ENCODE measurements around the gene ADCY9.
"Not testable (repeated sequence)": the region's sequence is repeated elsewhere in the genome, so short reads cannot be mapped to it uniquely, and the experiment has no call there.

Gene ADCY9

DNA sequence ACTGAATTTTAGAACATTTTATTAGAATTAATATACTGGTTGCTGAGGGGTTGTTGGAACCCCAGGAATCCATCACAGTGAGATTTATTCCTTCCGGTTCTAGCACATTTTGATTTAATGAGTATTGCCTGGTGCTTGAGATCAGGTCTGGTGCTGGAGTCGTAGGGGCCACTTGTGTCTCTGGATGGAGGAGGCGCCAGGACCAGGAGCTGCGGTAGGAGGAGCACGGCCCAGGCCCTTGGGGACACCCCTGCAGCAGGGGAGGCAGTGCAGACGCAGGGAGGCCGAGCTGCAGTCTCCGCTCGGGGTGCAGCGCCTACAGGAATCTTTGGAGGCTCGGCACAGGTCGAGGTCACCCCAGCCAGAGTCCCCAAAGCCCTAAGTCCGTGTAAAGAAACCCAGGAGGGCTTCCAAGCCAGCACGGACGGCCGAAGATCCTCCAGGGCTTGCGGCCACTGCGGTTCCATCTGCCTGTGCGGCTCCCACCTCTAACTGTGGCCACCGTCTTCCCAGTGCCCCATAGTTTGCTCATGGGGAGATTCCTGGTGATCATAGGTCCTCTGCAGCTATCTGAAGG, 169.6 kb downstream of the ADCY9 start:
- no peak for DNase-seq

DNA sequence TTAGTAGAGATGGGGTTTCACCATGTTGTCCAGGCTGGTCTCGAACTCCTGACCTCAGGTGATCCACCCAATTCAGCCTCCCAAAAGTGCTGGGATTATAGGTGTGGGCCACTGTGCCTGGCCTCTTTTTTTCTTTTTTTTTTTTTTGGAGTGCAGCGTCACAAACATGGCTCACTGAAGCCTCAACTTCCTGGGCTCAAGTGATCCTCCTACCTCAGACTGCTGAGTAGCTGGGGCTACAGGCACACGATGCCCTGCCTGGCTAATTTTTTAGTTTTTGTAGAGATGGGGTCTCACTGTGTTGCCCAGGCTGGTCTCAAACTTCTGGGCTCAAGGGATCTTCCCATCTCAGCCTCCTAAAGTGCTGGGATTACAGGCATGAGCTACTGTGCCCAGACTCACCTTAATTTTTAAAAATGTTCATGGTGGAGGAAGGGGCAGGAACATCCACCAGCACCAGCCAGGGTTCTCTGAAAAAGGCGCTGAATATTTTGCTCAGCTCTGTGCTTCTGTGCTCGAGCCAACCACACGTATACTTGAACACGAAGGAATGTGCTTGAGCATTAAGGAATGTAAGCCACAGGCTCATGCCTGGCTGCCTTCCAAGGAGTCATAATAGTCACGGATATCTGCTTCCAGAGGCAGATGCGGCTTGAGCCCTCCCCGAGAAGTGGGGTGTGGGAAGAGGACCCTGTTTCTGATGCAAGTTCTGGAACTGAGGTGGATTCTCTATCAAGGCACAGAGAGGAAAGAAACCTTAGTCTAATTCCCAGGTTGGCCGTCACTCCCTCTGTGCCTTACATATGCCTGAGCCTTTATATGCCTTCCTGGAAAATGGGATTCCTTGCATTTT, 170.3 kb downstream of the ADCY9 start:
- peak; percentile 34 for DNase-seq

DNA sequence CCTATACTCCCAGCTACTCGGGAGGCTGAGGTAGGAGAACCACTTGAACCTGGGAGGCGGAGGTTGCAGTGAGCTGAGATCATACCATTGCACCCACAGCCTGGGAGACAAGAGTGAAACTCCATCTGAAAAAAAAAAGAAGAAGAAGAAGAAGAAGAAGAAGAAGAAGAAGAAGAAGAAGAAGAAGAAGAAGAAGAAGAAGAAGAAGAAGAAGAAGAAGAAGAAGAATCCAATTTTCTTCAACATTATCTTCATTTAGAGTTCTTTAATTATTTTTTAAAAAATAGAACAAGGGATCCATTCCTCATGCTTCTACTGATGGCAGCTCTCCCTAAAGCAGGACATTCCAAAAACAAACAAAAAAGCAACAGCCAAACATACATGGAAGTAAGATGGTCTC, 171.8 kb downstream of the ADCY9 start:
- DNase-seq, result not testable (repeated sequence)

DNA sequence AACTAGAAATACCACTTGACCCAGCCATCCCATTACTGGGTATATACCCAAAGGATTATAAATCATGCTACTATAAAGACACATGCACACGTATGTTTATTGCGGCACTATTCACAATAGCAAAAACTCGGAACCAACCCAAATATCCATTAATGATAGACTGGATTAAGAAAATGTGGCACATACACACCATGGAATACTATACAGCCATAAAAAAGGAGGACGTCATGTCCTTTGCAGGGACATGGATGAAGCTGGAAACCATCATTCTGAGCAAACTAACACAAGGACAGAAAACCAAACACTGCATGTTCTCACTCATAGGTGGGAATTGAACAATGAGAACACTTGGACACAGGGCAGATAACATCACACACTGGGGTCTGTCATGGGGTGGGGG, 174.1 kb downstream of the ADCY9 start:
- DNase-seq, result not testable (repeated sequence)

DNA sequence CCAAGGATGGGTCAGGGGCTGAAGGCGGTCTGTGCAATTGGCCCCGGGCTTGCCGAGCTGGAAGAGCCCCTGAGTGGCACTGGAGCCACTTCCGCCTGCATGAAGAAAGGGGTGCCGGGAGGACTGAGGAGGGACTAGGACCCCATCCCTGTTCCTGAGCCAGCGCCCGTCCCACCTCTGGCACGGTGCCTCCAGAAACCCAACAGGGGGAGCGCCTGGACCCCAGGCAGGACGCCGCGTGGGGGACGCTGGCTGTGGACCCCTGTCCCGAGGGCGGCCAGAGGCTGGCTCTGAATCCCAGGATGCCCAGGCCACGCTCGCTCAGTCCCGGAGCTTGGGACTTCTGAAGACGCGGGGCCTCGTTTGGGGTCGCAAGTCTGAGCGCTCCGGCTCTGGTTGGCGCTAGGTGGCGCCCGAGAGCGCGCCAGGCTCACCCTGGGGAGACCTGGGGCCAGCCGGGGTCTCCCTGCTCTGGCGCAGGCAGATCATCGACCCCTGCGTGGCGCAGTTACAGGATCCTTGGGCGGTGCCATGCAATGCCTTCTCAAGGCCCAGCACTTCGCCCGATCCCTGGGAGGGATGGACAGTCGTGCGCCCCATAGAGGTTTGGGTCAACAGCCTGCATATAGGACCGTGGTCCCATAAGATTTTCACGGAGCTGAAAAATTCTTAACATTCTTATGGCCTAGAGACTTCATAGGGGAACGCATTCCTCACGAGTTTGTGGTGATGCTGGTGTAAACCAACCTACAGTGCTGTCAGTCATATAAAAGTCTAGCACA, 177.2 kb downstream of the ADCY9 start:
- DNase-seq, result no peak

DNA sequence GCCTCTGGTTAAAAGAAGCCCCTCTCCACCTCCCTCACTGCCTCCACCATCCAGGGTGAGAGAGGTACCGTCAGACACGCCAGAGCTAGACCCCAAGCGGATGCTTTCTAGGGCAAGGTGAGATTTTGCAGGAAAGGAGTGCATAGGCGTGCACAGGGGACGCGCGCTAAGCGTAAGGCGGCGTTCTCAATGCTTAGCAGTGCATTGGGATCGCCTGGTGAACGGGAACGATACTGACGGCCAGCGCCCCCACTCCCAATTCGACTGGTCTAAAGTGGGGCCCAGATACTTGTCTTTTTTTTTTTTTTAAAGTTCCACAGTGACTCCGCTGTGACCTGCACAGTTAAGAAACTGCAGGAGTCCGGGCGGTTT, 177.8 kb downstream of the ADCY9 start:
- DNase-seq, result no peak

DNA sequence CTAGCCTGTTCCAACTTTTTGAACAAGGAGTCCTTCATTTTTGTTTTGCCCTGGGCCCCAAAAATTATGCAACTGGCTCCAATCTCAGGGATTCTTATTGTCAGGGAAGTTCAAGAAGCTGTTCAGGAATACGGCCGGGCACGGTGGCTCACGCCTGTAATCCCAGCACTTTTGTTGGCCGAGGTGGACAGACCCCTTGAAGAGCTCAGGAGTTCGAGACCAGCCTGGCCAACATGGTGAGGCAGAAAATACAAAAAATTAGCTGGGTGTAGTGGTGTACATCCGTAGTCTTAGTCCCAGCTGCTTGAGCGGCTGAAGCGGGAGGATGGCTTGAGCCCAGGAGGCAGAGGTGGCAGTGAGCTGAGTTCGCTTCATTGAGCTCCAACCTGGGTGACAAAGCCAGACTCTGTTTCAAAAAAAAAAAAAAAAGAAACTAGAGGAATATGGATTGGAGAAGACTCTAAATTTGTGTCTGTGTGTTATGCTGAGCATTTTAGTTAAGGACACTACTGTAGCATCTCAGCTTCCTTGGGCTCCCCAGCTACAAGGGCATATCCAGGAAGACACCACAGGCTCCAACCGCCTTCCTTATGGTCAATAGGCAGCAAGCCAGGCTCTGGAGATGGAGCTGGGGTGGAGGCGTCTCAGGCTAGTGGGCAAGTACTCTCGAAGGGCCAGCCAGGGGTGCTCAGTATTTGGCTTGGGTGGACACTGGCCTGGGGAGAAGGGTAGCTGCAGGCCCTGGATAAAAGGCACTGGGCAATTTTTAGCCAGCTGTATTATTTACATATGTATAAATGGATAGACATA, 179.0 kb downstream of the ADCY9 start:
- no peak for DNase-seq

DNA sequence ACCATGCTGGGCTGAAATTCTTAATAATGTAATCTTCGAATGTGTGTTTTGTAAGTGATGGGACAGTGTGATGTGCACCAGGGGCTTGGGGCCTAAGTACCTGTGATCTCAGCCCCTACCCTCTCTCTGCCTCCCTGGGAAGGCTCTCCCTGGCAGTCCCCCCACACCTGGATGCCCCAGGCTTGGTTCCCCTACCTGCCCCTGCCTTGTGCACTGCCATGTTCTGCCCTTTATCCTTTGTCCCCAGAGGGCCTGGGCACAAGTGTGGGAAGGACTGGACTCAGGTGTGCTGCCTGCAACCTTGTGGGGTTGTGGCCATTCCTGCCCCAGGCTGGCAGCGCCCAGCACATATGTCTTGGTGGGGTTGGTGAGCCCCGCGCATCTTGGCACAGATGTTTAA, 180.3 kb downstream of the ADCY9 start:
- DNase-seq, result no peak

DNA sequence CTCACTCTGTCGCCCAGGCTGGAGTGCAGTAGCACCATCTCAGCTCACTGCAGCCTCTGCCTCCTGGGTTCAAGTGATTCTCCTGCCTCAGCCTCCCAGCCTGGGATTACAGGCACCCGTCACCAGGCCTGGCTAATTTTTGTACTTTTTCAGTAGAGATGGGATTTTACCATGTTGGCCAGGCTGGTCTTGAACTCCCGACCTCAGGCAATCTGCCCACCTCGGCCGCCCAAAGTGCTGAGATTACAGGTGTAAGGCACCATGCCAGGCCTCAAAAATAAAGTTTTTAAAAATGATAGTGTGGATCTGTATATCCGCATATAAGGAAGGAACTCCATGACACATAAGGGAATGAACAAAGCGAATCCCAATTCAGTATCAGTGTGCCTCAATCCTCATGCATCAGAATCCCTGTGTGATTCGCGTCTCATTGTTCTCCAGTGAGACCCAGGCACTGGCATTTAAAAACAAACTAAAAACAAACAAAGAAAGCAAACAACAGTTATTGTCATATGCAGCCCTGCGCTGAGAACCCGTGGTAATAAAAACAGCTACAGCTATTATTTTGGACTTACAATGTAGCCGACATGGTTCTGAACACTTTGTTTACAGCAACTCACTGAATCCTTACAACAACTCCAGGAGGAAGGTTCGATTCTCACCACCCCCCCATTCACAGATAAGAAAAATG, 181.6 kb downstream of the ADCY9 start:
- DNase-seq, result no peak

DNA sequence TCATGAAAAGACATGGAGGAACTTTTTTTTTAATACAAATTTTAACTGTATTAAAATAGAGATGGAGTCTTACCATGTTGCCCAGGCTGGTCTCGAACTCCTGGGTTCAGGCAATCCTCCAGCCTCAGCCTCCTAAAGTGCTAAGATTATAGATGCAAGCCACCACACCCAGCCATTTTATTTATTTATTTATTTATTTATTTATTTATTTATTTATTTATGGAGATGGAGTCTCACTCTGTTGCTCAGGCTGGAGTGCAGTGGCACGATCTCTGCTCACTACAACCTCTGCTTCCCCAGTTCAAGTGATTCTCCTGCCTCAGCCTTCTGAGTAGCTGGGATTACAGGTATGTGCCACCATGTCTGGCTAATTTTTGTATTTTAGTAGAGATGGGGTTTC, 189.1 kb downstream of the ADCY9 start:
- not testable (repeated sequence) for DNase-seq

DNA sequence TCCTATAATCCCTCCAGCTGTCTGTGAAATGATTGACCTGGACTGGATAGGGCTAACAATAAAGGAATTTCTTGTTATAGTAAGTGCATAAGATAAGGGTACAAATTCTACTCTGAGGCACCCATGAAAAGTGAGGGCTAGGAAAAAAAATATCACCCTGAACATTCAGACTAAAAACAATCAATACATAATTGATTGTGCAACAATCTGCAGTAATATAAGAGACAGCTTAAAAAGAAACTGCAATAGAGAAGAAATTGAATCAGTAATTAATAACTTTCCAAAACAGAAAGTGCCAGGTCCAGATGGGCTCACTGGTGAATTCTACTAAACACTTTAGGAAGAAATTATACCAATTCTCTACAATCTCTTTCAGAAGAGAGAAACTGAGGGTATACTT, 191.5 kb downstream of the ADCY9 start:
- DNase-seq, result no peak

DNA sequence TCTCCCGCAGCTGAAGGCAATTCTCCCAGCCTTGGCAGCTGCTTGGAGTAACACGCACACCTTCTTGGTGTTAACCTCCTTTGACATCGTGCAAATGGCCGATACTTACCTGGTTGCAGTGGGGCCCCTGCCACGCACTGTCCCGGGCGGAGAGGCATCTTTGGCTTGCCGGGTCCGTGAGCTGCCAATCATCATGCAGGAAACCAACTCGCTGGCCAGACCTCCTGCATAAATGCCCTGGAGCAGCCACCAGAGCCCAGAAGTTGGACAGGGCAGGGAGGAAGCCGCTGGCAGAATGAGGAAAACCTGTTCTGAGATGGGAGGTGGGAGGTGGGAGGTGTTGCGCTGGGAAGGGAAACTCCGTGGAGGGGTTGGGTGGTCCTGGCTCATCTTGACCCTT, 194.0 kb downstream of the ADCY9 start:
- no peak for DNase-seq

DNA sequence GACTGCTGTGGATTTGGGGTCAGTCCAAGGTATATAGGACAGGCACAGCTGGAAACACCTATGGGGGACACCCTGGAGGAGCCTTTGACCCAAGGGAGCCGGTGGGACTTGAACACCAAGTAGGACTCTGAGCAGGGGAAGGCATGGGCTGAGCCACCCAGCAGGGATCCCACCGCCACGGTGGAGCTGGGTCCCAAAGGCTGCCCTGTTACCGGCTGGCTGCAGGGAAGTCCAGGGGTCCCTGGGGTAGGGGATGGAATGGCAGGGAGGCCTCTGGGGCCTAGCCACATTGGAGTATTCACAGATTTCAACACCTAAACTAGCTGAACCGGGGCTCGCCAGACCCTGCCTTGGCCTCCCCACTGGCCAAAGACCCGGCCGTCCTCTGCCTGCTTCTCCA, 196.0 kb downstream of the ADCY9 start:
- DNase-seq, result no peak

DNA sequence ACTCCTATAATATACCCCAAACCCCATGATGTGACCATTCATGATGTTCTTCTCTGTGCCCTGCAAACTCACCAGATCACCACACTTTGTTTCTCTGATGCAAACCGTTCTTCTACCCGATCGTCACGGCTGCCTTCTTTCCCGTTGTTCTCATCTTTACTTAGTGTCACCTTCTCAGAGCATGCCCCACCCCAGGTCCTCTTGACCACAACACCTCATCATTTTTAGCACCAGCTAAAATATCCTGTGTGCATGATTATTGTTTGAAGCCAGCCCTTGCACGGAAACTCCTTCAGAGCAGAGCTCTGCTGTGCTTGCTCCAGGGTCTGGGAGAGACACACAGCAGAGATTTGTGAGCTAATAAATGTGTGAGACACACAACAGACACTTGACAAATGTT, 196.8 kb downstream of the ADCY9 start:
- DNase-seq, result no peak

DNA sequence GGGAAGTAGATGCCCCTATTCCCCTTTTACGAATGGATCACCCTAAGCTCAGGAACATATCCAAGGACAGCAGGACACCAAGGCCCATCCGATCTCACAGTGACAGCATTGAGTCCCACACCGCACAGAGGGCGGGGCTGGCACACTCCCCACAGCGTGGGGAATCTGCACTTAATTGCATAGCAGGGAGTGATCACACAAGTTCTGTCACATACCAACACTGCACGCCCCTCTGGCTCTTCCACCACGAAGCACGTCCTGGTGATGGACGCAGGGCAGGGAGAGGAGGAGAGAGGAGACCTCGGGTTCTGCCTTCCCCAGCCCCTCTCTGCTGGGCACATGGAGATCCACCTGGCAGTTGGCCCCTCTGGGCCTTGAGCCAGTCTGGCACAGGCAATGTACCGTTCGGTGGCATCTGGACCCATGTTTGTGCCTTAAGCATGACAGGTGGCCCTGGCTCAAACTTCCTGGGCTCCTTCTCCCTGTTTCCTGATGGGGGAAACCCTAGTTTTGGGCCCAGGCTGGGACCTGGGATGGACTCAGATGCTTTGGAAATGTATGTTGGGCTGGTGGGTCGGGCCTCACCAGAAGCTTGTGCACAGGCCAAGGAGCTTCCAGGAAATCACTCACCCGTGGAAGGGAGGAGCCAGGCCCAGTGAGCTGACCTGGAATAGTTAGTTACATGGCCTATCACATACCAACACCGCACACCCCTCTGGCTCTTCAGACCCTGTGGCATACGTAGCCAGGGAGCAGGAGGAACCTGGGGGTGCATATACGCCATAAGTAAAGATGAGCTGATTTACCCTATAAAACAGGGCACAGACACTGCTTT, 200.6 kb downstream of the ADCY9 start:
- no peak for DNase-seq

DNA sequence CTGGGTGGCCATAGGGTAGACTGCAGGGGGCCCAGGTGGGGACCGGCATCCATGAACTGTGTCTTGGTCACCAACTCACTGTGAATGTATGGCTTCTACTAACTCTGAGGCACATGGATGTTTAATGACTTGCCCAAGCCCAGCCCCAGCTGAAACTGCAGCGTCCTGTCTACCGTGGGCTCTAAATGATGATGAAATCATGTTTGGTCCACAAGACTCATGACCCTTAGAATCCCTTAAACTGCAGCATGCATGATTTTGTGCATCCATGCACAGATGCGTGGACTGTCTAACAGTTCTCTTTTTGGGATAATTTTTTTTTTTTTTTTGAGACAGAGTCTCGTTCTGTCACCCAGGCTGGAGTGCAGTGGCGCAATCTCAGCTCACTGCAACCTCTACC, 203.3 kb downstream of the ADCY9 start:
- no peak for DNase-seq
